Heart left ventricle (tissue), 16 donors: Measurements from ENCODE around the gene U2AF1L4. TPM values are rescaled to one million over a fixed set of nuclear protein-coding genes. Genes with fewer than 3 reads are reported as not detected.

ENCODE experiments used
- ATAC-seq, 4 donors: fragments of 200-7000 bp; cut with Tn5 transposase; one replicate each; pipeline ENCODE4 v1.9.1; 2020 to 2022; ENCODE audit warnings: moderate library complexity in 4 of 4, mild to moderate bottlenecking in 3 of 4, moderate number of reproducible peaks in 1 of 4
- DNase-seq, 5 donors: peaks; one replicate each; pipeline ENCODE4 v3.0.0-alpha.2; 2020
- H3K27ac ChIP-seq, 12 donors: fragments of 200-600 bp; sonication (generic) in 4 of 12; one replicate each; pipeline versions ENCODE4 v1.5.0 to v1.8.0; 2016 to 2022; ENCODE audit warnings: mild to moderate bottlenecking in 2 of 12
- H3K27me3 ChIP-seq, 9 donors: fragments of 200-600 bp; sonication (generic) in 2 of 9; one replicate each; pipeline versions ENCODE4 v1.5.1 to v1.8.0; 2016 to 2022; ENCODE audit warnings: mild to moderate bottlenecking in 3 of 9
- H3K36me3 ChIP-seq, 9 donors: fragments of 200-600 bp; sonication (generic) in 2 of 9; one replicate each; pipeline versions ENCODE4 v1.5.0 to v1.8.0; 2018 to 2022; ENCODE audit warnings: mild to moderate bottlenecking in 2 of 9
- H3K4me1 ChIP-seq, 12 donors: fragments of 200-600 bp; sonication (generic) in 4 of 12; one replicate each; pipeline versions ENCODE4 v1.5.0 to v1.8.0; 2016 to 2022; ENCODE audit warnings: mild to moderate bottlenecking in 3 of 12
- H3K4me3 ChIP-seq, 12 donors: fragments of 200-600 bp; sonication (generic) in 4 of 12; one replicate each; pipeline versions ENCODE4 v1.5.0 to v1.8.0; 2017 to 2022; ENCODE audit warnings: mild to moderate bottlenecking in 9 of 12, moderate library complexity in 4 of 12
- H3K9me3 ChIP-seq, 12 donors: fragments of 200-600 bp; sonication (generic) in 4 of 12; one replicate each; pipeline versions ENCODE4 v1.5.0 to v1.8.0; 2016 to 2022; ENCODE audit warnings: mild to moderate bottlenecking in 1 of 12
- POLR2A ChIP-seq, 2 donors: fragments of 450-650 bp; IDR thresholded peaks; one replicate each; pipeline ENCODE4 v1.6.1; 2017; ENCODE audit warnings: antibody characterized with exemption in 2 of 2, mild to moderate bottlenecking in 2 of 2, moderate library complexity in 2 of 2
- WGBS, 4 donors: extraction: QIAGEN DNeasy Blood & Tissue Kit in 2 of 4; methylation state at CpG; one replicate each; pipeline versions ENCODE4 v1.1.5 to v1.1.7; 2013 to 2018; 5-methylcytosine and 5-hydroxymethylcytosine counted together
- intact Hi-C, 10 donors: fragments of 100-400 bp; cut with DNase I; formaldehyde crosslinking; loops; one replicate each; pipeline versions ENCODE4 v1.11.1 to v1.14.2; 2022
- polyA plus RNA-seq, 2 donors: library from polyadenylated mRNA; stranded (reverse); fragments of 200-250 nt; gene quantifications; one replicate each; pipeline ENCODE4 v1.2.3, GENCODE V29; 2013
- total RNA-seq, 9 donors: library from RNA; depleted of rRNA in 2 of 9; stranded (reverse); fragments of >200 nt in 2 of 9; fragmentation: NEBNext Ultra II Directional in 3 of 9; extraction: Animal tissue kit (Norgen Biotek cat#: 25700) in 3 of 9; gene quantifications; one replicate each; pipeline versions ENCODE4 v1.1.0 to v1.2.4, GENCODE V29; 2016 to 2023
- TF ChIP-seq, protein P1 (sequence below), 12 donors: fragments of 200-600 bp; sonication (generic) in 4 of 12; IDR thresholded peaks; one replicate each; pipeline versions ENCODE4 v1.5.0 to v1.8.0; 2018 to 2022; ENCODE audit warnings: antibody characterized with exemption in 12 of 12, mild to moderate bottlenecking in 5 of 12
- donor health status: ischemic (EF 13 %, LVEDD 7.1; RV severe dilation, severe dysfunction).
- donor health status: healthy with polysubstance abuse.
- donor health status: DM: no; HTN: yes; CAD: no.
- donor health status: DM: no; HTN: no; CAD: no.
- donor health status: ischemic (EF 25% LVEDD 6.9; RV normal size, moderate dysfunction).
- donor health status: ischemic (EF 25% LVEDD 5.7; RV mildly dilated, moderate dysfunction).
- donor health status: healthy.
- donor health status: DM: yes; HTN: yes; CAD: no.
- donor health status: ischemic (EF 35%, LVEDD 5.7; RV mildly dilated, moderate dysfunction).
- donor health status: nonischemic (EF 11% LVEDD 7.7; RV severe dilation, severe dysfunction).
- donor health status: DM: yes; HTN: yes; CAD: no.
- donor health status: PGD.
- donor health status: ischemic (EF 29% LVEDD 5.4; RV normal size, mild dysfunction).
- donor health status: nonischemic (EF 23%, LVEDD 6.1; RV moderate dilation, normal function).

U2AF1L4 gene
- total and polyA plus RNA-seq, 11 donors: 7.2 to 32.8 (median 20.9) TPM

- no peaks in the 10 kb centered on the region for H3K9me3 ChIP-seq
- H3K27me3 ChIP-seq: no peaks in the 10 kb centered on the region
- no peaks in the 10 kb centered on the region for H3K36me3 ChIP-seq
- peak overlapping the region in 1 of 12 donors; percentile 20 for H3K4me3 ChIP-seq
- DNase-seq (no peak), ATAC-seq (no peak)
- TF ChIP-seq, protein P1, sequence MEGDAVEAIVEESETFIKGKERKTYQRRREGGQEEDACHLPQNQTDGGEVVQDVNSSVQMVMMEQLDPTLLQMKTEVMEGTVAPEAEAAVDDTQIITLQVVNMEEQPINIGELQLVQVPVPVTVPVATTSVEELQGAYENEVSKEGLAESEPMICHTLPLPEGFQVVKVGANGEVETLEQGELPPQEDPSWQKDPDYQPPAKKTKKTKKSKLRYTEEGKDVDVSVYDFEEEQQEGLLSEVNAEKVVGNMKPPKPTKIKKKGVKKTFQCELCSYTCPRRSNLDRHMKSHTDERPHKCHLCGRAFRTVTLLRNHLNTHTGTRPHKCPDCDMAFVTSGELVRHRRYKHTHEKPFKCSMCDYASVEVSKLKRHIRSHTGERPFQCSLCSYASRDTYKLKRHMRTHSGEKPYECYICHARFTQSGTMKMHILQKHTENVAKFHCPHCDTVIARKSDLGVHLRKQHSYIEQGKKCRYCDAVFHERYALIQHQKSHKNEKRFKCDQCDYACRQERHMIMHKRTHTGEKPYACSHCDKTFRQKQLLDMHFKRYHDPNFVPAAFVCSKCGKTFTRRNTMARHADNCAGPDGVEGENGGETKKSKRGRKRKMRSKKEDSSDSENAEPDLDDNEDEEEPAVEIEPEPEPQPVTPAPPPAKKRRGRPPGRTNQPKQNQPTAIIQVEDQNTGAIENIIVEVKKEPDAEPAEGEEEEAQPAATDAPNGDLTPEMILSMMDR (IDR thresholded peaks at IDR 0.05): no peak
- TF ChIP-seq POLR2A (IDR thresholded peaks at IDR 0.05): no peak
- H3K27ac ChIP-seq: no peak overlapping the region
- H3K4me1 ChIP-seq: peaks cover 0 to 16% (median 11%) of the 10 kb centered on the region in 12 donors
- intact Hi-C loops: loop anchor here in 4 of 10 donors (10.0 kb wide), 4 partner anchors 168 to 448 kb away; partner anchors contain the start of genes LRFN3 (in 2 of the 4), FFAR3 (in 1 of the 4), TMEM147 (in 1 of the 4) and USF2 (in 1 of the 4)
- WGBS, 4 donors: 66 to 84% (median 75%) methylated on average over 11 of the region's 11 CpGs
Observed at GRCh38 chr19:35712567-35713505, 32.4 kb downstream of the U2AF1L4 start.

DNA sequence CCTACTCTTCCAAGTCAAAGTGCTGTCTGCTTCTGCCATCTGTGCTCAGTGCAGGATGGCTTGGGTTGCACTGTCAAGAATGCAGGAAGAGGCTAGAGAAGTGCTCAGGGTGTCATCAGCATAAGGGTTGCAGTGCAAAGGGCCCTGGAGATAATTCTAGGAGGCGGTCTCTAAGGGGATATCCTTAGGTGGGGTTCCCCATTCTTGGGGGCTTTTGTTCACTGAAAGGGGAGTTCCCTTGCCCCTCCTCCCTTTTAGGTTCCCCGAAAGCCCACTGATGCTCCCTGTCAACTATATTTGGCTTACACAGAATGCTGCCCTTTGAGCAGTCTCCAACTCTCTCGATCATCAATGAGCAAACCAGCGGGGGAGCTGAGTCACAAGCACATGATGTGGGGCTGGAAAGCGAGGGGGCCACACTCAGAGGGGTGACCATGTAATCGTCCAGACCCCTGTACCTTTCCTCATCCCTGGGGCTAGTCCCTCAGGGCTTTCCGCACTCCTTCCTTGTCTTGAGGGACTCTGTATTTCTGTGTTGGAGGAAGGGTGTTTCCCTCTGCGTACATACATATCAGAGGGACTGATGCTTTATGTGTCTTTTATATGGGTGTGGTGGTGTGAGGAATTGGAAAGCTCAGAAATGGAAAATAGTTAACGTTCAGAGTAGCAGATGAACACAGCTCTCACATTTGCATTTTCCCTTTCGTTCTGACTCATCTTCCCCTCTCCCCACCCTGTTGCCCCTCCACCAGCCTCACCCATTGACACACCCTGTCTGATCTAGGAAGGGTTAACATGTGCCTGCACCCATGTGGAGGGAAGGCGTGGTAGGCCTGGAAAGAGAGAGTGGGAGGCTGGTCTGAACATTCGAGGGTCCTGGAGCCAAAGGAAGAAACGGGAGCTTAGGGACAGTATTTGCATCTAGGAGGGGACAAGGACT, 34.2 kb downstream of the U2AF1L4 start:
- DNase-seq (no peak), ATAC-seq (no peak)
- no peak for TF ChIP-seq POLR2A (IDR thresholded peaks at IDR 0.05)
- Histone ChIP-seq H3K4me3 (no peak overlapping the region), H3K36me3 (no peaks in the 10 kb centered on the region), H3K9me3 (no peaks in the 10 kb centered on the region), H3K4me1 (peaks cover 0 to 10% (median 7%) of the 10 kb centered on the region in 12 donors), H3K27me3 (no peaks in the 10 kb centered on the region), H3K27ac (peak overlapping the region in 1 of 12 donors; percentile 5)
- 59 to 67% (median 63%) methylated on average over 13 of the region's 13 CpGs for WGBS, 4 donors
- intact Hi-C loops: loop anchor here in 4 of 10 donors (10.0 kb wide), 4 partner anchors 166 to 446 kb away; partner anchors contain the start of genes LRFN3 (in 2 of the 4), FFAR3 (in 1 of the 4), TMEM147 (in 1 of the 4) and USF2 (in 1 of the 4)

DNA sequence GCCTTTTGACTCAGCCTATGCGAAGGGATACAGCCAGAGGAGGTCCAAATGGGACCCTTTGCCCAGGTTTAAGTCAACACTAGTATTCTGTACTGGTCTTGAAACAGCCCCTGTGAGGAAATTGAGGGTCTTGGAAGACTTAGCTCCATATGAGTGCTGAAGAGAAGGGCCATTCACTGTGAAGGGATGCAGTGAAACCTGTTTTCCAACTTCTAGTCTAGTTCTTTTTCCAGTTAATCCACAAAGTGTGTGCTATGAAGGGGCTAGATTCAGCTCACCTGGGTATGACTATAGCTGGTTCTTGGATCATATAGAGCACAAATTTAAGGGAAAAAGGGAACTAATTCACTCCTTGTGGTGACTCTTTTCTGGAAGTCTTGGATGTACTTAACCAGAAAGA, 36.8 kb downstream of the U2AF1L4 start:
- ATAC-seq (no peak), DNase-seq (no peak)
- H3K4me1 ChIP-seq: peaks cover 0 to under 1% (median 0%) of the 10 kb centered on the region in 12 donors
- no peak overlapping the region for H3K4me3 ChIP-seq
- 91 to 100% (median 93%) methylated on average over 1 of the region's 1 CpG for WGBS, 4 donors
- no peak for TF ChIP-seq POLR2A (IDR thresholded peaks at IDR 0.05)
- TF ChIP-seq, protein P1 (IDR thresholded peaks at IDR 0.05): no peak
- intact Hi-C loops: no loop called here
- peaks cover 0 to 9% (median 0%) of the 10 kb centered on the region in 9 donors for H3K27me3 ChIP-seq
- H3K9me3 ChIP-seq: no peaks in the 10 kb centered on the region
- no peak overlapping the region for H3K27ac ChIP-seq
- H3K36me3 ChIP-seq: no peaks in the 10 kb centered on the region

- no peak for TF ChIP-seq POLR2A (IDR thresholded peaks at IDR 0.05)
- TF ChIP-seq, protein P1 (IDR thresholded peaks at IDR 0.05): no peak
- intact Hi-C loops: no loop called here
- H3K9me3 ChIP-seq: no peaks in the 10 kb centered on the region
- ATAC-seq (peak in 2 of 4 donors; percentile 14 to 45), DNase-seq (peak in 3 of 5 donors; percentile 43 to 71 (median 61))
- no peak within 1 kb of the TSS for H3K27ac ChIP-seq
- no peak within 1 kb of the TSS for H3K4me3 ChIP-seq
- no peaks in the 10 kb centered on the region for H3K36me3 ChIP-seq
- 24 to 46% (median 26%) methylated on average over 12 to 24 of the region's 24 CpGs for WGBS, 4 donors
- peaks cover 0 to 13% (median 4%) of the 10 kb centered on the region in 12 donors for H3K4me1 ChIP-seq
- H3K27me3 ChIP-seq: peaks cover 0 to 16% (median 0%) of the 10 kb centered on the region in 9 donors
Observed at GRCh38 chr19:35704218-35704617, 41.0 kb downstream of the U2AF1L4 start, which contains the start of gene ZBTB32. TSS of gene ZBTB32 (plus strand) at chr19:35704558. CDS start at chr19:35714627, 10,069 bp downstream.
